Heart left ventricle (tissue), 16 donors: Measurements from ENCODE around the gene CLCA2. TPM values are rescaled to one million over a fixed set of nuclear protein-coding genes. Genes with fewer than 3 reads are reported as not detected.
A peak's percentile ranks its signal among the peaks of the same experiment; 100 is the strongest.

Source experiments
- ATAC-seq, 4 donors: fragments of 200-7000 bp; cut with Tn5 transposase; one replicate each; pipeline ENCODE4 v1.9.1; 2020 to 2022; ENCODE audit warnings: moderate library complexity in 4 of 4, mild to moderate bottlenecking in 3 of 4, moderate number of reproducible peaks in 1 of 4
- DNase-seq, 5 donors: peaks; one replicate each; pipeline ENCODE4 v3.0.0-alpha.2; 2020
- H3K27ac ChIP-seq, 12 donors: fragments of 200-600 bp; sonication (generic) in 4 of 12; one replicate each; pipeline versions ENCODE4 v1.5.0 to v1.8.0; 2016 to 2022; ENCODE audit warnings: mild to moderate bottlenecking in 2 of 12
- H3K27me3 ChIP-seq, 9 donors: fragments of 200-600 bp; sonication (generic) in 2 of 9; one replicate each; pipeline versions ENCODE4 v1.5.1 to v1.8.0; 2016 to 2022; ENCODE audit warnings: mild to moderate bottlenecking in 3 of 9
- H3K36me3 ChIP-seq, 9 donors: fragments of 200-600 bp; sonication (generic) in 2 of 9; one replicate each; pipeline versions ENCODE4 v1.5.0 to v1.8.0; 2018 to 2022; ENCODE audit warnings: mild to moderate bottlenecking in 2 of 9
- H3K4me1 ChIP-seq, 12 donors: fragments of 200-600 bp; sonication (generic) in 4 of 12; one replicate each; pipeline versions ENCODE4 v1.5.0 to v1.8.0; 2016 to 2022; ENCODE audit warnings: mild to moderate bottlenecking in 3 of 12
- H3K4me3 ChIP-seq, 12 donors: fragments of 200-600 bp; sonication (generic) in 4 of 12; one replicate each; pipeline versions ENCODE4 v1.5.0 to v1.8.0; 2017 to 2022; ENCODE audit warnings: mild to moderate bottlenecking in 9 of 12, moderate library complexity in 4 of 12
- H3K9me3 ChIP-seq, 12 donors: fragments of 200-600 bp; sonication (generic) in 4 of 12; one replicate each; pipeline versions ENCODE4 v1.5.0 to v1.8.0; 2016 to 2022; ENCODE audit warnings: mild to moderate bottlenecking in 1 of 12
- POLR2A ChIP-seq, 2 donors: fragments of 450-650 bp; IDR thresholded peaks; one replicate each; pipeline ENCODE4 v1.6.1; 2017; ENCODE audit warnings: antibody characterized with exemption in 2 of 2, mild to moderate bottlenecking in 2 of 2, moderate library complexity in 2 of 2
- WGBS, 4 donors: extraction: QIAGEN DNeasy Blood & Tissue Kit in 2 of 4; methylation state at CpG; one replicate each; pipeline versions ENCODE4 v1.1.5 to v1.1.7; 2013 to 2018; 5-methylcytosine and 5-hydroxymethylcytosine counted together
- intact Hi-C, 10 donors: fragments of 100-400 bp; cut with DNase I; formaldehyde crosslinking; loops; one replicate each; pipeline versions ENCODE4 v1.11.1 to v1.14.2; 2022
- polyA plus RNA-seq, 2 donors: library from polyadenylated mRNA; stranded (reverse); fragments of 200-250 nt; gene quantifications; one replicate each; pipeline ENCODE4 v1.2.3, GENCODE V29; 2013
- total RNA-seq, 9 donors: library from RNA; depleted of rRNA in 2 of 9; stranded (reverse); fragments of >200 nt in 2 of 9; fragmentation: NEBNext Ultra II Directional in 3 of 9; extraction: Animal tissue kit (Norgen Biotek cat#: 25700) in 3 of 9; gene quantifications; one replicate each; pipeline versions ENCODE4 v1.1.0 to v1.2.4, GENCODE V29; 2016 to 2023
- TF ChIP-seq, protein P1 (sequence below), 12 donors: fragments of 200-600 bp; sonication (generic) in 4 of 12; IDR thresholded peaks; one replicate each; pipeline versions ENCODE4 v1.5.0 to v1.8.0; 2018 to 2022; ENCODE audit warnings: antibody characterized with exemption in 12 of 12, mild to moderate bottlenecking in 5 of 12
- donor health status: ischemic (EF 13 %, LVEDD 7.1; RV severe dilation, severe dysfunction).
- donor health status: healthy with polysubstance abuse.
- donor health status: DM: no; HTN: yes; CAD: no.
- donor health status: DM: no; HTN: no; CAD: no.
- donor health status: ischemic (EF 25% LVEDD 6.9; RV normal size, moderate dysfunction).
- donor health status: ischemic (EF 25% LVEDD 5.7; RV mildly dilated, moderate dysfunction).
- donor health status: healthy.
- donor health status: DM: yes; HTN: yes; CAD: no.
- donor health status: ischemic (EF 35%, LVEDD 5.7; RV mildly dilated, moderate dysfunction).
- donor health status: nonischemic (EF 11% LVEDD 7.7; RV severe dilation, severe dysfunction).
- donor health status: DM: yes; HTN: yes; CAD: no.
- donor health status: PGD.
- donor health status: ischemic (EF 29% LVEDD 5.4; RV normal size, mild dysfunction).
- donor health status: nonischemic (EF 23%, LVEDD 6.1; RV moderate dilation, normal function).

CLCA2 gene
- total and polyA plus RNA-seq, 11 donors: 0.07 to 0.24 (median 0.16) TPM; not detected in 8

DNA sequence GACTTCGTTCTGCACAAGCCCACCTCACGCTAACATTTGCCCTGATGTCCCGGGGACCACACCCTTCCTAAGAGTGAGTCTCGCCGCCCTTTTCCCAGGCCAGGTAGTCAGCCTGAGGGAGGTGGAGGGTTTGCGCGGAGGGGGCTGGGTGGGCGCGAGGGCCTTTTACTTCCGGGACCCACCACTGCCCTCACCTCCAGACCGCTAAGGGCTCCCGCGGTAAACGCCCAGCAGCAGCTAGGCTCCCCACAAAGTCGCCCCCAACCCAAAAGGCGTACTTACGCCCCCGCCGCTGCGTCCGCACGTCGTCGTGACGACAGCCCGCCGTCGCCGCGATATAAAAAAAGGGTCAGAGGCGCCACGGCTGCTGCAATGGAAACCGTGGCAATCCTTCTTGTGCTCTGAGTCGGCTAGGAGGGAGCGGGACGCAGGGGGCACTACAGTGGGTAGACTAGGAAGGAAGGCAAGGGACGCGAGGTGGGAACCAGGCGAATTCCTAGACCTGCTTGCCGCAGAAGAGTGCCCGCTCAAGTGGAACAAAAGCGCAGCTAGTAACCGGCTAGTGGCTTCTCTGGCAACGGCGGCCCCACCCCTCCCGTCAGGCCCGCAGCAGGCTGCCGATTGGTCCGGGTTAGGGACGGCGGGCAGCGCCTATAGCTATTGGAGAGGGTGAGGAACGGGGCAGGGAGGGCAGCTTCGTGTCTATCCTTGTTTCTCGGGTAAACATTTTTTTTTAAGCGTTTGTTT, 28.0 kb upstream of the CLCA2 start, which contains the start of gene ODF2L:
Gene ODF2L, minus strand, starts transcription at position 573 of the 747 bp plus-strand sequence. CDS start 9,296 bp downstream, outside the sequence.
- Histone ChIP-seq H3K36me3 (no peaks in the 10 kb centered on the region), H3K4me1 (peaks cover 0 to 30% (median 12%) of the 10 kb centered on the region in 12 donors), H3K27ac (peak within 1 kb of the TSS in 11 of 12 donors; percentile 66 to 89 (median 81)), H3K4me3 (peak within 1 kb of the TSS; percentile 55 to 95 (median 82)), H3K9me3 (peaks cover 0 to 7% (median 0%) of the 10 kb centered on the region in 12 donors), H3K27me3 (no peaks in the 10 kb centered on the region)
- TF ChIP-seq, protein P1, sequence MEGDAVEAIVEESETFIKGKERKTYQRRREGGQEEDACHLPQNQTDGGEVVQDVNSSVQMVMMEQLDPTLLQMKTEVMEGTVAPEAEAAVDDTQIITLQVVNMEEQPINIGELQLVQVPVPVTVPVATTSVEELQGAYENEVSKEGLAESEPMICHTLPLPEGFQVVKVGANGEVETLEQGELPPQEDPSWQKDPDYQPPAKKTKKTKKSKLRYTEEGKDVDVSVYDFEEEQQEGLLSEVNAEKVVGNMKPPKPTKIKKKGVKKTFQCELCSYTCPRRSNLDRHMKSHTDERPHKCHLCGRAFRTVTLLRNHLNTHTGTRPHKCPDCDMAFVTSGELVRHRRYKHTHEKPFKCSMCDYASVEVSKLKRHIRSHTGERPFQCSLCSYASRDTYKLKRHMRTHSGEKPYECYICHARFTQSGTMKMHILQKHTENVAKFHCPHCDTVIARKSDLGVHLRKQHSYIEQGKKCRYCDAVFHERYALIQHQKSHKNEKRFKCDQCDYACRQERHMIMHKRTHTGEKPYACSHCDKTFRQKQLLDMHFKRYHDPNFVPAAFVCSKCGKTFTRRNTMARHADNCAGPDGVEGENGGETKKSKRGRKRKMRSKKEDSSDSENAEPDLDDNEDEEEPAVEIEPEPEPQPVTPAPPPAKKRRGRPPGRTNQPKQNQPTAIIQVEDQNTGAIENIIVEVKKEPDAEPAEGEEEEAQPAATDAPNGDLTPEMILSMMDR (IDR thresholded peaks at IDR 0.05): no peak
- peak in 1 of 2 donors; percentile 78 for TF ChIP-seq POLR2A (IDR thresholded peaks at IDR 0.05)
- WGBS, 4 donors: 0% methylated on average over 45 to 56 of the region's 56 CpGs
- ATAC-seq (peak; percentile 99 to 100 (median 100)), DNase-seq (peak; percentile 90 to 95 (median 92))
- intact Hi-C loops: loop anchor here in 3 of 10 donors (5.0 to 10.0 kb wide), 3 partner anchors 106 to 689 kb away; partner anchors contain the start of gene SH3GLB1 (in 2 of the 3)

DNA sequence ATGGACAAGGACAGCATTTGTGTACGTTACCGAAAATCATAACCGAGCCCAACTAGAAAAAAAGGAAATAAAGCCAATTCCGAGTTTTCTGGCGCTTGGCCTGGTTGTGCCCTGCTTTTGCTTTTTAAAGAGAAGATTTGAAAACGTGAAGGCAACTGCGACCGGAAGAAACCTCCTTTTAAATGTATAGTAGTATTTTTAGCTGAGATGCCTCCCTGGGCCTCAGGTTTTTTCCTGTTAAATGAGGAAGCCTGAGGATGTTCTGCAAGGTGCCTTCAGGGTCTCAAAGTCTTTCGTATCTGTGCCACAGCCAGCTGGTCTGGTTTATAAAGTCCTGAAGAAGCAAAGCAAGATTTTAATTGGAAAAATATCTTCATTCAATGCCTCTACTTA, 27.5 kb upstream of the CLCA2 start:
- Histone ChIP-seq H3K9me3 (peaks cover 0 to 2% (median 0%) of the 10 kb centered on the region in 12 donors), H3K27ac (peak overlapping the region in 11 of 12 donors; percentile 66 to 89 (median 81)), H3K4me3 (peak overlapping the region; percentile 55 to 95 (median 82)), H3K36me3 (no peaks in the 10 kb centered on the region), H3K4me1 (peaks cover 0 to 30% (median 12%) of the 10 kb centered on the region in 12 donors), H3K27me3 (no peaks in the 10 kb centered on the region)
- TF ChIP-seq, protein P1 (IDR thresholded peaks at IDR 0.05): no peak
- no peak for TF ChIP-seq POLR2A (IDR thresholded peaks at IDR 0.05)
- ATAC-seq (no peak), DNase-seq (no peak)
- WGBS, 4 donors: 1 to 3% (median 2%) methylated on average over 9 of the region's 9 CpGs
- intact Hi-C loops: loop anchor here in 3 of 10 donors (5.0 to 10.0 kb wide), 3 partner anchors 106 to 688 kb away; partner anchors contain the start of gene SH3GLB1 (in 2 of the 3)

DNA sequence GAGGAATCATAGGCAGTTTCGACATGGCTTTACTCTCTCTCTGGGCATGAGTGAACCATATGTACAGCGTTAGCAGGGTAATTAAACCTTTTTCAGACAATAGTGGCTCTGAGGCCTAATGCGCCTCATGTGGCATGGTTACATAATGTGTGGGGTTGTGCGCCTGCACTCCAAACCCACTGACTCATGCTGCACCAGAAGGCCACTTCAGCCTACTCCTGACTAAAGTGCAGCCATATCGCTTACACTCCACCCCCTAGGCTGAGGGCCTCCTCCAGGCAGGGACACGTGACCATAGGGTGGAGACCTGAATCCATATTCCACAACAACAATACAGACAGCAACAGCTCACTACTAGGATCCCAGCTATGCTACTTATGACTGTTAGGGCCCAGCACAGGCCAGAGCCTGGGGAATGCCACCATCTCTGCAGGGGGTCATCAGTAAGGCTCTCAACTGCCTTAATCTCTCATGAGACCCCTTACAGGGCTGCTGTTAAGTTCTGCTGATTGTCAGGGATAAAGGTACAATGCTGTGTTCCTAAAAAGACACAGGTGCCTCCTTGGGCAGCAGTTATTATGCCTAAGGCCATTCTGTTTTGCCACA, 14.5 kb upstream of the CLCA2 start:
- Histone ChIP-seq H3K27me3 (no peaks in the 10 kb centered on the region), H3K4me3 (no peak overlapping the region), H3K27ac (no peak overlapping the region), H3K36me3 (no peaks in the 10 kb centered on the region), H3K9me3 (no peaks in the 10 kb centered on the region), H3K4me1 (no peaks in the 10 kb centered on the region)
- no peak for DNase-seq
- ATAC-seq: no peak
- intact Hi-C loops: no loop called here
- TF ChIP-seq POLR2A (IDR thresholded peaks at IDR 0.05): no peak
- 88 to 96% (median 92%) methylated on average over 5 to 6 of the region's 6 CpGs for WGBS, 4 donors

DNA sequence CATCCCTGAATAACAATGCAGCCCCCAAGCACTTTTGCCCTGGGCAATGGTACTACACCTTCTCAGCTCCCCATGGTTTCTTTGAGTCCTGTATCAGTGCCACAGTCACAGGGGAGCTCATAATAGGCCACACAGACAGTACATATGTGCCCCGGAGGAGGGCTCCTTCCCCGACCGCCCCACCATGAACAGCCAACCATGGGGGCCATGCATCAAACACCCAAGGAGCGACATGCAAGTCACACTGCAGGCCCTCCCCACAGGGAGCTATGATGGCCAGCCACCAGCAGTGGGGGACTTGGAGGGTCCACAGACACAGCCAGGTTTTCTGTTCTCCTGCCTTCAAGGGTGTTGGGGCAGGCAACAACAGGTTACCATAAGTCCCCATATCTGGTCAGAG, 13.1 kb upstream of the CLCA2 start:
- Histone ChIP-seq H3K27me3 (no peaks in the 10 kb centered on the region), H3K36me3 (no peaks in the 10 kb centered on the region), H3K4me3 (no peak overlapping the region), H3K9me3 (no peaks in the 10 kb centered on the region), H3K4me1 (no peaks in the 10 kb centered on the region), H3K27ac (no peak overlapping the region)
- TF ChIP-seq POLR2A (IDR thresholded peaks at IDR 0.05): no peak
- TF ChIP-seq, protein P1 (IDR thresholded peaks at IDR 0.05): no peak
- ATAC-seq (no peak), DNase-seq (no peak)
- intact Hi-C loops: no loop called here
- WGBS, 4 donors: 95 to 100% (median 98%) methylated on average over 4 of the region's 4 CpGs
